ENCODE measurements around the gene AIF1L.

Gene AIF1L

DNA sequence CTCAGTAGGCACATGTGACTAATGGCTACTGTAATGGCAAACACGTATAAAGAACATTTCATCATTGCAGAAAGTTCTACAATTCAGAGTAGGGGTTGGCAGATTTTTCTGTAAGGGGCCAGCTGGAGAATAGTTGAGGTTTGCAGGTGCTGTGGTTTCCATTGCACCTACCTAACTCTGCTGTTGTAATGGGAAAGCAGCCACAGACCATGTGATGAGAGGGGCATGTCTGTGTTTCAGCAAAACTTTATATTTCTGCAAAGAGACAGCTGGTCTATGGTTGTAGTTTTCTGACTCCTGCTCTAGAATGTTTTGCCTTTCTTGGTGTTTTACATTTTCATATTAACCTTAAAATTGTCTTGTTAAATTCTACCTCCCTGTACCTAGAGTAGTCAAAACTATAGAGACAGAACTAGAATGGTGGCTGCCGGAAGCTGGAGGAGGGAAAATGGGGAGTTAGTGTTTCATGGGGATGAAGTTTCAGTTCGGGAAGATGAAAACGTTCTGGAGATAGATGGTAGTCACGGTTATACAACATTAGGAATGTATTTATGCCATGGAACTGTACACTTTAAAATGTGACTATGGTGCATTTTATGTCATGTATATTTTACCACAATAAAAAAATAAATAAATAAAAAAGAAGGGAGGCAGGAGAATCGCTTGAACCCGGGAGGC lies 73.4 kb downstream of the AIF1L start:
- Histone ChIP-seq H3K27ac (ENCODE audit: low read depth, low read length, severe bottlenecking) (no peak overlapping the region), H3K4me1 (ENCODE audit: control insufficient read depth, insufficient read depth, low read length, poor library complexity, severe bottlenecking) (no peaks in the 10 kb centered on the region), H3K4me3 (ENCODE audit: extremely low read depth, insufficient read depth, low read length, poor library complexity, severe bottlenecking) (no peak overlapping the region), H3K36me3 (ENCODE audit: control insufficient read depth, insufficient read depth, low read length) (peaks cover 39% of the 10 kb centered on the region), H3K9me3 (ENCODE audit: control insufficient read depth, low read length) (no peaks in the 10 kb centered on the region)
- 92 to 98% methylated on average over 4 to 6 of the region's 7 CpGs for WGBS, 2 experiments (ENCODE audit: insufficient coverage in 2 of 2)
